Measurements from ENCODE around the gene DRAXIN.

DRAXIN gene

GRCh38 chr1:11764115-11764514 is 72.6 kb downstream of the DRAXIN start:
- DNase-seq (ENCODE audit: low read depth in 3 of 3) = no peak

- DNase-seq (ENCODE audit: low read depth in 3 of 3) = no peak
Observed at GRCh38 chr1:11764519-11764918, 73.0 kb downstream of the DRAXIN start.

GRCh38 chr1:11765661-11766428 is 74.3 kb downstream of the DRAXIN start:
- no peak for DNase-seq (ENCODE audit: low read depth in 3 of 3)

- DNase-seq (ENCODE audit: low read depth in 3 of 3) = no peak
Observed at GRCh38 chr1:11766429-11766776, 74.9 kb downstream of the DRAXIN start.

GRCh38 chr1:11767922-11768704 is 76.6 kb downstream of the DRAXIN start:
- no peak for DNase-seq (ENCODE audit: low read depth in 3 of 3)

GRCh38 chr1:11768821-11769220 is 77.3 kb downstream of the DRAXIN start:
- no peak for DNase-seq (ENCODE audit: low read depth in 3 of 3)

- DNase-seq (ENCODE audit: low read depth in 3 of 3) = no peak
Observed at GRCh38 chr1:11769274-11769673, 77.8 kb downstream of the DRAXIN start.

GRCh38 chr1:11770011-11770410 is 78.5 kb downstream of the DRAXIN start:
- no peak for DNase-seq (ENCODE audit: low read depth in 3 of 3)

GRCh38 chr1:11771481-11772043 is 80.1 kb downstream of the DRAXIN start:
- no peak for DNase-seq (ENCODE audit: low read depth in 3 of 3)

- DNase-seq (ENCODE audit: low read depth in 3 of 3) = no peak
Observed at GRCh38 chr1:11772458-11772857, 80.9 kb downstream of the DRAXIN start.

GRCh38 chr1:11774753-11775152 is 83.2 kb downstream of the DRAXIN start:
- no peak for DNase-seq (ENCODE audit: low read depth in 3 of 3)
